ENCODE results near the gene TMX4. TPM values are rescaled to one million over a fixed set of nuclear protein-coding genes. Genes with fewer than 3 reads are reported as not detected.

The TMX4 gene
- total RNA-seq (2012; rRNA removed), result 13.6 and 17.8 TPM in 2 replicates
- 4.7 and 5.4 TPM in 2 replicates for polyA plus RNA-seq (2012; rRNA removed)
- polyA plus RNA-seq (2012; cell fraction: cytosol; rRNA removed), result 2.6 and 3.7 TPM in 2 replicates
- polyA plus RNA-seq (2012; cell fraction: nucleus; rRNA removed; ENCODE audit: low replicate concordance), result 1.5 and 2.4 TPM in 2 replicates
- Bru-seq, nascent RNA, result percentile 64 among the genes with signal in this experiment
- percentile 69 among the genes with signal in this experiment for BruChase-seq, experiment 1, labeled RNA remaining after a 6-hour chase
- percentile 59 among the genes with signal in this experiment for BruChase-seq, experiment 2, labeled RNA remaining after a 2-hour chase
- long read RNA-seq, full-length matches to known transcripts, result 31 of 39 reads
- long read RNA-seq, partial matches to known transcripts, result 0 of 39 reads
- long read RNA-seq, other reads (novel, unspliced or antisense), result 8 of 39 reads

GRCh38 chr20:8019246-8019997 is at the start of gene TMX4:
Gene TMX4, minus strand, starts transcription at chr20:8019761. Its CDS starts 148 bp downstream, at chr20:8019613.
- Histone ChIP-seq H3K18ac (ENCODE audit: low read depth, low read length) (no peak within 1 kb of the TSS), H3K9ac (ENCODE audit: low read depth, low read length) (peak within 1 kb of the TSS; percentile 39), H3K79me1 (ENCODE audit: low read depth in 1 of 2, low read length in 2 of 2) (peaks cover 3 to 19% of the 10 kb centered on the region in 2 experiments), H3K4me1 (ENCODE audit: control insufficient read depth, insufficient read depth, low read length) (no peaks in the 10 kb centered on the region), H3K4ac (ENCODE audit: low read depth, low read length) (peak within 1 kb of the TSS; percentile 66), H2BK120ac (ENCODE audit: low read depth, low read length) (peak within 1 kb of the TSS; percentile 60; the same call in 1 of the 2 replicates), H4K8ac (ENCODE audit: low read depth in 2 of 2, low read length in 2 of 2) (peak within 1 kb of the TSS in 1 of 2 experiments; percentile 68; a peak in 1 of 4 replicates), H3K4me2 (ENCODE audit: low read depth, low read length) (peak within 1 kb of the TSS; percentile 98), H3K56ac (ENCODE audit: extremely low read depth, insufficient read depth, low read length) (0 out of 2 replicates have a peak within 1 kb of the TSS, but pooled peaks have one; percentile 58), H3K9me1 (ENCODE audit: insufficient read depth, low read length) (no peaks in the 10 kb centered on the region), H3K9me3 (ENCODE audit: control insufficient read depth, insufficient read depth, low read length) (no peaks in the 10 kb centered on the region), H3K4me3 (ENCODE audit: insufficient read depth, low read depth, low read length) (peak within 1 kb of the TSS; percentile 79), H4K20me1 (ENCODE audit: insufficient read depth, low read length) (no peaks in the 10 kb centered on the region), H2AK5ac (ENCODE audit: low read depth, low read length) (no peak within 1 kb of the TSS), H2BK5ac (ENCODE audit: low read depth, low read length, poor library complexity, severe bottlenecking) (peak within 1 kb of the TSS; percentile 78), H4K91ac (ENCODE audit: insufficient read depth, low read depth, low read length) (no peak within 1 kb of the TSS; the same call in 1 of the 2 replicates), H3K27me3 (ENCODE audit: control insufficient read depth, insufficient read depth, low read length) (no peaks in the 10 kb centered on the region), H2AFZ (replicated peaks; ENCODE audit: low read length, poor library complexity) (peak within 1 kb of the TSS; percentile 99), H2BK20ac (ENCODE audit: low read depth, low read length) (peak within 1 kb of the TSS; percentile 39; the same call in 1 of the 2 replicates), H2AK9ac (replicated peaks; ENCODE audit: low read depth, low read length, poor library complexity) (peak within 1 kb of the TSS; percentile 33), H3K27ac (ENCODE audit: insufficient read depth, low read length) (peak within 1 kb of the TSS; percentile 67), H3K36me3 (ENCODE audit: control insufficient read depth, insufficient read depth, low read length) (no peaks in the 10 kb centered on the region), H3K14ac (replicated peaks; ENCODE audit: low read depth, low read length) (peak within 1 kb of the TSS; percentile 38; the same call in 1 of the 2 replicates), H4K5ac (ENCODE audit: low read depth, low read length) (no peak within 1 kb of the TSS), H2BK15ac (ENCODE audit: low read depth, low read length) (no peak within 1 kb of the TSS), H3K23ac (ENCODE audit: low read depth, low read length) (peak within 1 kb of the TSS; percentile 90)
- in situ Hi-C loops (cut with MboI; ENCODE audit: low sequenced_read_pairs) (no loop called here), dilution Hi-C loops (cut with HindIII; ENCODE audit: low sequenced_read_pairs, unreplicated experiment) (no loop called here), intact Hi-C loops (cut with micrococcal nuclease) (no loop called here)
- ATAC-seq (ENCODE audit: low read depth) (peak; percentile 96), DNase-seq (peak; percentile 94)
- BruUV-seq (replicated peaks), result no TSS peak
- ChIA-PET POLR2A (ENCODE audit: unreplicated experiment) (no interaction called here), CTCF (interaction anchor here (0.5 to 1.0 kb wide), 2 partner anchors 11 to 83 kb away, joined by 3 read pairs; no protein-coding TSS in a partner anchor)
- 1% methylated on average over 34 of the region's 83 CpGs; no CpG with 5 or more reads in 1 of the 2 experiments for WGBS, 2 experiments (ENCODE audit: extremely low coverage in 2 of 2, insufficient read length in 1 of 2)
- TF ChIP-seq SMC3 (IDR thresholded peaks at IDR 0.05; ENCODE audit: low read depth, low read length) (no peak), MXI1 (IDR thresholded peaks at IDR 0.05; ENCODE audit: borderline replicate concordance, low read depth, low read length) (peak; percentile 80), USF2 (IDR thresholded peaks at IDR 0.05; ENCODE audit: low read depth, low read length) (no peak), CHD1 (IDR thresholded peaks at IDR 0.05; ENCODE audit: low read depth, low read length) (0 out of 2 replicates have a peak, but pooled peaks have one; percentile 38), CTCF (conservative IDR thresholded peaks at IDR 0.05; ENCODE audit: low read depth, low read length) (peak; percentile 28; the same call in 1 of the 2 replicates), CEBPB (IDR thresholded peaks at IDR 0.05; ENCODE audit: low read depth, low read length) (peak; percentile 91), ELK1 (IDR thresholded peaks at IDR 0.05; ENCODE audit: borderline replicate concordance, low read depth, low read length) (no peak), MAZ (IDR thresholded peaks at IDR 0.05; ENCODE audit: borderline replicate concordance, low read depth, low read length) (peak; percentile 20; the same call in 1 of the 2 replicates), RCOR1 (IDR thresholded peaks at IDR 0.05; ENCODE audit: insufficient replicate concordance, low read length) (peak; percentile 14), BHLHE40 (IDR thresholded peaks at IDR 0.05; ENCODE audit: low read depth, low read length) (no peak)

Data from IMR-90 (cell line).